WTC11 (cell line): ENCODE results near the gene GEMIN7. TPM values are rescaled to one million over a fixed set of nuclear protein-coding genes. Genes with fewer than 3 reads are reported as not detected.

Experiments
- ATAC-seq: fragments of 200-7000 bp; cut with Tn5 transposase; 2 replicates; pipeline ENCODE4 v1.10.0; 2021; ENCODE audit warnings: mild to moderate bottlenecking, moderate library complexity
- CTCF ChIA-PET: fragments of 300-600 bp; sonication (Branson Sonifier 250); formaldehyde crosslinking; loops from one replicate; lab custom pipeline; 2021; ENCODE audit warnings: antibody characterized with exemption; lab: Charles Lee
- POLR2A ChIA-PET: fragments of 350-600 bp; sonication (Branson Sonifier 250); formaldehyde crosslinking; loops from one replicate; lab custom pipeline; 2021; ENCODE audit warnings: antibody characterized with exemption; lab: Charles Lee
- DNase-seq: peaks from one replicate; pipeline ENCODE4 v3.0.0; 2021; ENCODE audit warnings: low spot score
- H3K27ac Mint-ChIP-seq: 2 replicates; pipeline ENCODE4 v1.8.0; 2021; ENCODE audit warnings: mixed read lengths
- H3K27me3 Mint-ChIP-seq: 2 replicates; pipeline ENCODE4 v1.8.0; 2021; ENCODE audit warnings: low read depth, mild to moderate bottlenecking, moderate library complexity, mixed read lengths
- H3K36me3 Mint-ChIP-seq: 2 replicates; pipeline ENCODE4 v1.8.0; 2021; ENCODE audit warnings: mixed read lengths
- H3K4me1 Mint-ChIP-seq: 2 replicates; pipeline ENCODE4 v1.8.0; 2022; ENCODE audit warnings: mixed read lengths
- H3K4me3 Mint-ChIP-seq: 2 replicates; pipeline ENCODE4 v1.8.0; 2021; ENCODE audit warnings: mild to moderate bottlenecking, moderate library complexity, mixed read lengths
- H3K9me3 Mint-ChIP-seq: 2 replicates; pipeline ENCODE4 v1.8.0; 2021; ENCODE audit warnings: mixed read lengths
- ATF2 ChIP-seq: sonication (generic); formaldehyde crosslinking; IDR thresholded peaks from 2 replicates; pipeline ENCODE4 v1.8.1; 2022; ENCODE audit warnings: low read depth, missing genetic modification reagents, borderline replicate concordance
- ELF4 ChIP-seq: sonication (generic); formaldehyde crosslinking; IDR thresholded peaks from 2 replicates; pipeline ENCODE4 v1.8.1; 2022; ENCODE audit warnings: low read depth, mild to moderate bottlenecking, moderate library complexity, missing genetic modification reagents
- EMX1 ChIP-seq: fragments of 250-450 bp; sonication (Bioruptor Pico); IDR thresholded peaks from 2 replicates; pipeline ENCODE4 v1.8.0; 2021; ENCODE audit warnings: mild to moderate bottlenecking
- ESRRA ChIP-seq: sonication (generic); formaldehyde crosslinking; IDR thresholded peaks from 2 replicates; pipeline ENCODE4 v1.8.1; 2022; ENCODE audit warnings: mild to moderate bottlenecking, missing genetic modification reagents, borderline replicate concordance
- ETV6 ChIP-seq: sonication (generic); formaldehyde crosslinking; IDR thresholded peaks from 2 replicates; pipeline ENCODE4 v1.8.1; 2022; ENCODE audit warnings: mild to moderate bottlenecking, missing genetic modification reagents
- GTF2I ChIP-seq: fragments of 250-450 bp; sonication (Bioruptor Pico); conservative IDR thresholded peaks from 2 replicates; pipeline ENCODE4 v1.4.0; 2021; ENCODE audit warnings: mild to moderate bottlenecking
- IRF2 ChIP-seq: sonication (generic); formaldehyde crosslinking; IDR thresholded peaks from 2 replicates; pipeline ENCODE4 v1.8.0; 2022; ENCODE audit warnings: low read depth, missing genetic modification reagents, borderline replicate concordance
- KAT7 ChIP-seq: sonication (generic); formaldehyde crosslinking; IDR thresholded peaks from 2 replicates; pipeline ENCODE4 v1.8.1; 2023; ENCODE audit warnings: missing genetic modification reagents, mild to moderate bottlenecking, borderline replicate concordance
- MXD4 ChIP-seq: fragments of 250-450 bp; sonication (Bioruptor Pico); IDR thresholded peaks from 2 replicates; pipeline ENCODE4 v1.8.0; 2021; ENCODE audit warnings: mild to moderate bottlenecking, moderate library complexity, borderline replicate concordance
- MYBL2 ChIP-seq: sonication (generic); formaldehyde crosslinking; IDR thresholded peaks from 2 replicates; pipeline ENCODE4 v1.8.1; 2023; ENCODE audit warnings: mild to moderate bottlenecking, moderate library complexity, missing genetic modification reagents
- NFATC4 ChIP-seq: fragments of 250-450 bp; sonication (Bioruptor Pico); IDR thresholded peaks from 2 replicates; pipeline ENCODE4 v1.9.0; 2021; ENCODE audit warnings: mild to moderate bottlenecking
- NFYB ChIP-seq: sonication (generic); formaldehyde crosslinking; conservative IDR thresholded peaks from 2 replicates; pipeline ENCODE4 v1.8.0; 2022; ENCODE audit warnings: low read depth, missing genetic modification reagents
- SMAD3 ChIP-seq: sonication (generic); formaldehyde crosslinking; IDR thresholded peaks from 2 replicates; pipeline ENCODE4 v1.8.0; 2022; ENCODE audit warnings: missing genetic modification reagents, mild to moderate bottlenecking, borderline replicate concordance
- SP1 ChIP-seq: sonication (generic); formaldehyde crosslinking; conservative IDR thresholded peaks from 2 replicates; pipeline ENCODE4 v1.8.1; 2022; ENCODE audit warnings: missing genetic modification reagents
- ZNF121 ChIP-seq: sonication (generic); formaldehyde crosslinking; IDR thresholded peaks from 2 replicates; pipeline ENCODE4 v1.8.0; 2023; ENCODE audit warnings: missing genetic modification reagents
- ZNF512 ChIP-seq: sonication (generic); formaldehyde crosslinking; IDR thresholded peaks from 2 replicates; pipeline ENCODE4 v1.8.1; 2022; ENCODE audit warnings: missing genetic modification reagents, borderline replicate concordance
- total RNA-seq: library from RNA; stranded (reverse); gene quantifications from 3 replicates; pipeline ENCODE4 v1.2.3, GENCODE V29; 2021
- TF ChIP-seq, protein P1 (sequence below): sonication (generic); formaldehyde crosslinking; IDR thresholded peaks from 2 replicates; pipeline ENCODE4 v1.8.0; 2022; ENCODE audit warnings: mild to moderate bottlenecking, missing genetic modification reagents
- TF ChIP-seq, protein P2 (sequence below): sonication (generic); formaldehyde crosslinking; IDR thresholded peaks from 2 replicates; pipeline ENCODE4 v1.8.0; 2023; ENCODE audit warnings: mild to moderate bottlenecking, missing genetic modification reagents
- TF ChIP-seq, protein P3 (sequence below): fragments of 200-600 bp; IDR thresholded peaks from 2 replicates; pipeline ENCODE4 v1.8.0; 2022; ENCODE audit warnings: antibody characterized with exemption
- TF ChIP-seq, protein P4 (sequence below): fragments of 250-450 bp; sonication (Bioruptor Pico); IDR thresholded peaks from 2 replicates; pipeline ENCODE4 v1.9.0; 2021; ENCODE audit warnings: mild to moderate bottlenecking

GEMIN7 gene
- total RNA-seq, 1 experiment from 2014 or later, result 55.0 TPM

GRCh38 chr19:45090606-45091005 is 11.5 kb downstream of the GEMIN7 start:
- peak overlapping the region; percentile 97 for H3K27ac Mint-ChIP-seq
- H3K9me3 Mint-ChIP-seq, result no peaks in the 10 kb centered on the region
- peaks cover 33% of the 10 kb centered on the region for H3K4me1 Mint-ChIP-seq
- no peak for TF ChIP-seq IRF2 (CRISPR knock-in tag)
- no peak for TF ChIP-seq ZNF121 (CRISPR knock-in tag)
- no peak for TF ChIP-seq GTF2I (CRISPR knock-in tag)
- TF ChIP-seq KAT7 (CRISPR knock-in tag), result no peak
- TF ChIP-seq ETV6 (CRISPR knock-in tag), result no peak
- TF ChIP-seq, protein P1, sequence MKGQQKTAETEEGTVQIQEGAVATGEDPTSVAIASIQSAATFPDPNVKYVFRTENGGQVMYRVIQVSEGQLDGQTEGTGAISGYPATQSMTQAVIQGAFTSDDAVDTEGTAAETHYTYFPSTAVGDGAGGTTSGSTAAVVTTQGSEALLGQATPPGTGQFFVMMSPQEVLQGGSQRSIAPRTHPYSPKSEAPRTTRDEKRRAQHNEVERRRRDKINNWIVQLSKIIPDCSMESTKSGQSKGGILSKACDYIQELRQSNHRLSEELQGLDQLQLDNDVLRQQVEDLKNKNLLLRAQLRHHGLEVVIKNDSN, result no peak
- no peak for TF ChIP-seq EMX1 (CRISPR knock-in tag)
- TF ChIP-seq, protein P2, sequence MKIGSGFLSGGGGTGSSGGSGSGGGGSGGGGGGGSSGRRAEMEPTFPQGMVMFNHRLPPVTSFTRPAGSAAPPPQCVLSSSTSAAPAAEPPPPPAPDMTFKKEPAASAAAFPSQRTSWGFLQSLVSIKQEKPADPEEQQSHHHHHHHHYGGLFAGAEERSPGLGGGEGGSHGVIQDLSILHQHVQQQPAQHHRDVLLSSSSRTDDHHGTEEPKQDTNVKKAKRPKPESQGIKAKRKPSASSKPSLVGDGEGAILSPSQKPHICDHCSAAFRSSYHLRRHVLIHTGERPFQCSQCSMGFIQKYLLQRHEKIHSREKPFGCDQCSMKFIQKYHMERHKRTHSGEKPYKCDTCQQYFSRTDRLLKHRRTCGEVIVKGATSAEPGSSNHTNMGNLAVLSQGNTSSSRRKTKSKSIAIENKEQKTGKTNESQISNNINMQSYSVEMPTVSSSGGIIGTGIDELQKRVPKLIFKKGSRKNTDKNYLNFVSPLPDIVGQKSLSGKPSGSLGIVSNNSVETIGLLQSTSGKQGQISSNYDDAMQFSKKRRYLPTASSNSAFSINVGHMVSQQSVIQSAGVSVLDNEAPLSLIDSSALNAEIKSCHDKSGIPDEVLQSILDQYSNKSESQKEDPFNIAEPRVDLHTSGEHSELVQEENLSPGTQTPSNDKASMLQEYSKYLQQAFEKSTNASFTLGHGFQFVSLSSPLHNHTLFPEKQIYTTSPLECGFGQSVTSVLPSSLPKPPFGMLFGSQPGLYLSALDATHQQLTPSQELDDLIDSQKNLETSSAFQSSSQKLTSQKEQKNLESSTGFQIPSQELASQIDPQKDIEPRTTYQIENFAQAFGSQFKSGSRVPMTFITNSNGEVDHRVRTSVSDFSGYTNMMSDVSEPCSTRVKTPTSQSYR (CRISPR knock-in tag), result no peak
- no peak for TF ChIP-seq MXD4
- TF ChIP-seq, protein P3, sequence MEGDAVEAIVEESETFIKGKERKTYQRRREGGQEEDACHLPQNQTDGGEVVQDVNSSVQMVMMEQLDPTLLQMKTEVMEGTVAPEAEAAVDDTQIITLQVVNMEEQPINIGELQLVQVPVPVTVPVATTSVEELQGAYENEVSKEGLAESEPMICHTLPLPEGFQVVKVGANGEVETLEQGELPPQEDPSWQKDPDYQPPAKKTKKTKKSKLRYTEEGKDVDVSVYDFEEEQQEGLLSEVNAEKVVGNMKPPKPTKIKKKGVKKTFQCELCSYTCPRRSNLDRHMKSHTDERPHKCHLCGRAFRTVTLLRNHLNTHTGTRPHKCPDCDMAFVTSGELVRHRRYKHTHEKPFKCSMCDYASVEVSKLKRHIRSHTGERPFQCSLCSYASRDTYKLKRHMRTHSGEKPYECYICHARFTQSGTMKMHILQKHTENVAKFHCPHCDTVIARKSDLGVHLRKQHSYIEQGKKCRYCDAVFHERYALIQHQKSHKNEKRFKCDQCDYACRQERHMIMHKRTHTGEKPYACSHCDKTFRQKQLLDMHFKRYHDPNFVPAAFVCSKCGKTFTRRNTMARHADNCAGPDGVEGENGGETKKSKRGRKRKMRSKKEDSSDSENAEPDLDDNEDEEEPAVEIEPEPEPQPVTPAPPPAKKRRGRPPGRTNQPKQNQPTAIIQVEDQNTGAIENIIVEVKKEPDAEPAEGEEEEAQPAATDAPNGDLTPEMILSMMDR, result no peak
- no peak for TF ChIP-seq ESRRA (CRISPR knock-in tag)
- TF ChIP-seq SMAD3 (CRISPR knock-in tag), result no peak
- TF ChIP-seq SP1 (CRISPR knock-in tag), result no peak
- TF ChIP-seq MYBL2 (CRISPR knock-in tag), result no peak
- TF ChIP-seq, all 79 proteins: peak for 0
- CTCF ChIA-PET, result interaction anchor here (0.6 to 4.1 kb wide), 18 partner anchors 11 to 101 kb away, joined by 3 to 23 read pairs (median 4); partner anchors contain the start of gene GEMIN7
- no peaks in the 10 kb centered on the region for H3K27me3 Mint-ChIP-seq
- ATAC-seq, result no peak
- H3K4me3 Mint-ChIP-seq, result peak overlapping the region; percentile 84
- H3K36me3 Mint-ChIP-seq, result peaks cover 20% of the 10 kb centered on the region
- POLR2A ChIA-PET, result interaction anchor here (0.9 to 1.8 kb wide), 4 partner anchors 12 to 61 kb away, joined by 3 to 5 read pairs (median 4); partner anchors contain the start of gene GEMIN7
- DNase-seq, result no peak

- H3K4me3 Mint-ChIP-seq, result peak overlapping the region; percentile 84
- H3K9me3 Mint-ChIP-seq, result no peaks in the 10 kb centered on the region
- H3K27ac Mint-ChIP-seq, result peak overlapping the region; percentile 100
- ATAC-seq (peak; percentile 75), DNase-seq (peak; percentile 99)
- peaks cover 17% of the 10 kb centered on the region for H3K36me3 Mint-ChIP-seq
- no peaks in the 10 kb centered on the region for H3K27me3 Mint-ChIP-seq
- peaks cover 40% of the 10 kb centered on the region for H3K4me1 Mint-ChIP-seq
- ChIA-PET POLR2A (interaction anchor here (0.7 to 2.8 kb wide), 21 partner anchors 8 to 334 kb away, joined by 3 to 36 read pairs (median 4); partner anchors contain the start of genes APOE, BLOC1S3, CLASRP and GEMIN7), CTCF (interaction anchor here (0.7 to 4.1 kb wide), 20 partner anchors 11 to 348 kb away, joined by 3 to 28 read pairs (median 5); partner anchors contain the start of genes BLOC1S3, CLASRP, GEMIN7 and TRAPPC6A)
- TF ChIP-seq NFATC4 (CRISPR knock-in tag) (peak; percentile 51; the same call in 1 of the 2 replicates), NFYB (CRISPR knock-in tag) (no peak), ZNF512 (CRISPR knock-in tag) (no peak), ELF4 (CRISPR knock-in tag) (no peak), MXD4 (no peak), ATF2 (CRISPR knock-in tag) (no peak)
- TF ChIP-seq, protein P1, result peak; percentile 89
- TF ChIP-seq, protein P4, sequence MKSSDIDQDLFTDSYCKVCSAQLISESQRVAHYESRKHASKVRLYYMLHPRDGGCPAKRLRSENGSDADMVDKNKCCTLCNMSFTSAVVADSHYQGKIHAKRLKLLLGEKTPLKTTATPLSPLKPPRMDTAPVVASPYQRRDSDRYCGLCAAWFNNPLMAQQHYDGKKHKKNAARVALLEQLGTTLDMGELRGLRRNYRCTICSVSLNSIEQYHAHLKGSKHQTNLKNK (CRISPR knock-in tag), result 0 out of 2 replicates have a peak, but pooled peaks have one; percentile 60
- TF ChIP-seq, protein P3, result no peak
These were observed 12.2 kb downstream of the GEMIN7 start for GRCh38 chr19:45091031-45091923.
